Mesendoderm (in vitro differentiated cells): ENCODE measurements around the gene PRDM15.

Experiments
- DNase-seq: peaks from one replicate; pipeline ENCODE4 v3.0.0; 2013
- H2AK5ac ChIP-seq: 2 replicates; pipeline ENCODE4 v1.6.1; 2013; ENCODE audit warnings: low read length, inconsistent platforms
- H2BK120ac ChIP-seq: 2 replicates; pipeline ENCODE4 v1.6.1; 2013; ENCODE audit warnings: low read depth, mild to moderate bottlenecking, low read length, moderate library complexity, mixed read lengths
- H2BK15ac ChIP-seq: replicated peaks from 2 replicates; pipeline ENCODE4 v1.6.1; 2013; ENCODE audit warnings: low read depth, mild to moderate bottlenecking, moderate library complexity
- H2BK5ac ChIP-seq: 2 replicates; pipeline ENCODE4 v1.6.1; 2013; ENCODE audit warnings: low read length, inconsistent platforms
- H3K18ac ChIP-seq: 2 replicates; pipeline ENCODE4 v1.6.1; 2013; ENCODE audit warnings: mild to moderate bottlenecking, low read length, mixed read lengths
- H3K23ac ChIP-seq: one replicate; pipeline ENCODE4 v1.6.1; 2013; ENCODE audit warnings: low read length
- H3K27ac ChIP-seq: 2 replicates; pipeline ENCODE4 v1.5.1; 2013; ENCODE audit warnings: low read depth, mild to moderate bottlenecking, inconsistent platforms, low read length, moderate library complexity
- H3K27me3 ChIP-seq: 2 replicates; pipeline ENCODE4 v1.6.1; 2013; ENCODE audit warnings: low read length, control low read depth, mild to moderate bottlenecking, inconsistent platforms; ENCODE audit not compliant: insufficient read depth, poor library complexity
- H3K36me3 ChIP-seq: 2 replicates; pipeline ENCODE4 v1.6.1; 2013; ENCODE audit warnings: low read length, inconsistent platforms; ENCODE audit not compliant: control insufficient read depth, insufficient read depth
- H3K4ac ChIP-seq: one replicate; pipeline ENCODE4 v1.6.1; 2013; ENCODE audit warnings: low read depth, mild to moderate bottlenecking, low read length, moderate library complexity
- H3K4me1 ChIP-seq: 2 replicates; pipeline ENCODE4 v1.6.1; 2013; ENCODE audit warnings: low read depth, low read length, inconsistent platforms; ENCODE audit not compliant: control insufficient read depth
- H3K4me2 ChIP-seq: 2 replicates; pipeline ENCODE4 v1.6.1; 2013; ENCODE audit warnings: low read length
- H3K4me3 ChIP-seq: 2 replicates; pipeline ENCODE4 v1.5.1; 2013; ENCODE audit warnings: mild to moderate bottlenecking, low read length
- H3K56ac ChIP-seq: one replicate; pipeline ENCODE4 v1.6.1; 2013; ENCODE audit warnings: low read length
- H3K79me1 ChIP-seq: 2 replicates; pipeline ENCODE4 v1.6.1; 2013; ENCODE audit warnings: low read length, inconsistent platforms
- H3K79me2 ChIP-seq: 2 replicates; pipeline ENCODE4 v1.6.1; 2013; ENCODE audit warnings: mild to moderate bottlenecking, low read length; ENCODE audit not compliant: control insufficient read depth, insufficient read depth
- H3K9ac ChIP-seq: 2 replicates; pipeline ENCODE4 v1.6.1; 2013; ENCODE audit warnings: low read length, inconsistent platforms
- H4K5ac ChIP-seq: one replicate; pipeline ENCODE4 v1.6.1; 2013; ENCODE audit warnings: low read length
- H4K8ac ChIP-seq: one replicate; pipeline ENCODE4 v1.6.1; 2013; ENCODE audit warnings: low read depth, mild to moderate bottlenecking, control low read depth, low read length, moderate library complexity
- WGBS: extraction: QIAGEN DNeasy Blood & Tissue Kit; methylation state at CpG from one replicate; pipeline ENCODE4 v1.1.7; 2013; ENCODE audit warnings: low lambda C conversion rate, missing lambda C conversion rate; ENCODE audit not compliant: insufficient coverage; ENCODE audit errors: extremely low coverage; 5-methylcytosine and 5-hydroxymethylcytosine counted together

The PRDM15 gene

GRCh38 chr21:41837756-41838297 is 41.3 kb downstream of the PRDM15 start:
- no CpG with 5 or more reads among the region's 7 CpGs for WGBS
- Histone ChIP-seq H2BK15ac (no peak overlapping the region), H2AK5ac (no peak overlapping the region), H3K27me3 (no peaks in the 10 kb centered on the region), H3K4me1 (no peaks in the 10 kb centered on the region), H3K4me2 (no peak overlapping the region), H3K23ac (no peak overlapping the region), H3K79me1 (no peaks in the 10 kb centered on the region), H3K36me3 (no peaks in the 10 kb centered on the region), H4K8ac (no peak overlapping the region), H3K79me2 (no peaks in the 10 kb centered on the region), H3K27ac (no peak overlapping the region), H4K5ac (no peak overlapping the region), H3K4ac (no peak overlapping the region), H3K18ac (no peak overlapping the region), H3K9ac (no peak overlapping the region), H2BK5ac (no peak overlapping the region), H3K56ac (no peak overlapping the region), H2BK120ac (no peak overlapping the region), H3K4me3 (no peak overlapping the region)
- no peak for DNase-seq

GRCh38 chr21:41836166-41837015 is 42.8 kb downstream of the PRDM15 start:
- no CpG with 5 or more reads among the region's 32 CpGs for WGBS
- Histone ChIP-seq H3K56ac (no peak overlapping the region), H4K5ac (no peak overlapping the region), H3K27ac (no peak overlapping the region), H3K9ac (no peak overlapping the region), H3K4me2 (no peak overlapping the region), H3K18ac (no peak overlapping the region), H2AK5ac (no peak overlapping the region), H3K4me1 (no peaks in the 10 kb centered on the region), H3K27me3 (no peaks in the 10 kb centered on the region), H2BK5ac (no peak overlapping the region), H4K8ac (no peak overlapping the region), H3K36me3 (no peaks in the 10 kb centered on the region), H2BK15ac (no peak overlapping the region), H3K4me3 (no peak overlapping the region), H3K79me2 (no peaks in the 10 kb centered on the region), H2BK120ac (no peak overlapping the region), H3K23ac (no peak overlapping the region), H3K79me1 (no peaks in the 10 kb centered on the region), H3K4ac (no peak overlapping the region)
- no peak for DNase-seq

GRCh38 chr21:41835711-41836154 is 43.4 kb downstream of the PRDM15 start:
- Histone ChIP-seq H3K79me2 (no peaks in the 10 kb centered on the region), H2BK5ac (no peak overlapping the region), H3K56ac (no peak overlapping the region)

GRCh38 chr21:41834926-41835663 is 44.0 kb downstream of the PRDM15 start:
- Histone ChIP-seq H2BK120ac (no peak overlapping the region), H3K79me2 (no peaks in the 10 kb centered on the region), H4K8ac (no peak overlapping the region), H3K27me3 (no peaks in the 10 kb centered on the region), H2BK15ac (no peak overlapping the region), H3K27ac (no peak overlapping the region), H3K79me1 (no peaks in the 10 kb centered on the region), H3K18ac (no peak overlapping the region), H3K4me1 (no peaks in the 10 kb centered on the region), H3K4me2 (no peak overlapping the region), H4K5ac (no peak overlapping the region), H3K56ac (no peak overlapping the region), H3K23ac (no peak overlapping the region), H2AK5ac (no peak overlapping the region), H2BK5ac (no peak overlapping the region), H3K9ac (no peak overlapping the region), H3K4ac (no peak overlapping the region), H3K4me3 (no peak overlapping the region), H3K36me3 (no peaks in the 10 kb centered on the region)
- no CpG with 5 or more reads among the region's 42 CpGs for WGBS
- DNase-seq, result no peak

More at GRCh38 chr21:41835711-41836154, 43.4 kb downstream of the PRDM15 start:
- Histone ChIP-seq H4K5ac (no peak overlapping the region), H3K23ac (no peak overlapping the region), H3K4me2 (no peak overlapping the region), H4K8ac (no peak overlapping the region), H3K36me3 (no peaks in the 10 kb centered on the region), H3K9ac (no peak overlapping the region), H3K4ac (no peak overlapping the region), H3K18ac (no peak overlapping the region), H2BK15ac (no peak overlapping the region), H3K4me3 (no peak overlapping the region), H3K27ac (no peak overlapping the region), H3K4me1 (no peaks in the 10 kb centered on the region), H3K27me3 (no peaks in the 10 kb centered on the region), H3K79me1 (no peaks in the 10 kb centered on the region), H2AK5ac (no peak overlapping the region), H2BK120ac (no peak overlapping the region)
- no CpG with 5 or more reads among the region's 10 CpGs for WGBS
- no peak for DNase-seq

- H4K8ac ChIP-seq, result no peak overlapping the region
- no peak overlapping the region for H2BK120ac ChIP-seq
- H3K4me1 ChIP-seq, result no peaks in the 10 kb centered on the region
- H3K4me3 ChIP-seq, result no peak overlapping the region
- no peak overlapping the region for H2BK15ac ChIP-seq
- no peak overlapping the region for H3K18ac ChIP-seq
- H3K56ac ChIP-seq, result no peak overlapping the region
- H2AK5ac ChIP-seq, result no peak overlapping the region
- H2BK5ac ChIP-seq, result no peak overlapping the region
- H3K36me3 ChIP-seq, result no peaks in the 10 kb centered on the region
- H3K27me3 ChIP-seq, result no peaks in the 10 kb centered on the region
- no peaks in the 10 kb centered on the region for H3K79me2 ChIP-seq
- no peak overlapping the region for H4K5ac ChIP-seq
- H3K23ac ChIP-seq, result no peak overlapping the region
- H3K4ac ChIP-seq, result no peak overlapping the region
- no peak overlapping the region for H3K9ac ChIP-seq
- no peaks in the 10 kb centered on the region for H3K79me1 ChIP-seq
- WGBS, result no CpG with 5 or more reads among the region's 25 CpGs
- no peak for DNase-seq
- no peak overlapping the region for H3K4me2 ChIP-seq
- no peak overlapping the region for H3K27ac ChIP-seq
Measured at GRCh38 chr21:41834252-41834925, 44.8 kb downstream of the PRDM15 start.
